PFSK-1 (cell line): Measurements from ENCODE around the gene HPCA.

Experiments
- FOXP2 ChIP-seq: optimal IDR thresholded peaks from 2 replicates; pipeline ENCODE3; 2011; ENCODE audit warnings: borderline replicate concordance, control low read depth, inconsistent platforms; ENCODE audit not compliant: insufficient read depth; ENCODE audit errors: extremely low read length, extremely low read depth
- POLR2AphosphoS5 ChIP-seq: IDR thresholded peaks from 2 replicates; pipeline ENCODE4 v1.6.1; 2012; ENCODE audit warnings: low read depth, mild to moderate bottlenecking, control low read depth, low read length, moderate library complexity
- SIN3A ChIP-seq: IDR thresholded peaks from 2 replicates; pipeline ENCODE4 v1.6.1; 2012; ENCODE audit warnings: mild to moderate bottlenecking, low read length, moderate library complexity, borderline replicate concordance; ENCODE audit not compliant: insufficient read depth
- TAF1 ChIP-seq: IDR thresholded peaks from 2 replicates; pipeline ENCODE4 v1.6.1; 2012; ENCODE audit warnings: low read length, control low read depth, borderline replicate concordance; ENCODE audit not compliant: insufficient read depth
- TF ChIP-seq, protein P1 (sequence below), 2 experiments: IDR thresholded peaks; 2 replicates each; pipeline versions ENCODE4 v1.6.1 to v1.8.0; 2011 to 2012; ENCODE audit warnings: low read depth in 2 of 2, low read length in 2 of 2, control low read depth in 1 of 2, inconsistent platforms in 1 of 2, mild to moderate bottlenecking in 1 of 2, moderate library complexity in 1 of 2; ENCODE audit not compliant: insufficient read depth in 1 of 2

The HPCA gene

DNA sequence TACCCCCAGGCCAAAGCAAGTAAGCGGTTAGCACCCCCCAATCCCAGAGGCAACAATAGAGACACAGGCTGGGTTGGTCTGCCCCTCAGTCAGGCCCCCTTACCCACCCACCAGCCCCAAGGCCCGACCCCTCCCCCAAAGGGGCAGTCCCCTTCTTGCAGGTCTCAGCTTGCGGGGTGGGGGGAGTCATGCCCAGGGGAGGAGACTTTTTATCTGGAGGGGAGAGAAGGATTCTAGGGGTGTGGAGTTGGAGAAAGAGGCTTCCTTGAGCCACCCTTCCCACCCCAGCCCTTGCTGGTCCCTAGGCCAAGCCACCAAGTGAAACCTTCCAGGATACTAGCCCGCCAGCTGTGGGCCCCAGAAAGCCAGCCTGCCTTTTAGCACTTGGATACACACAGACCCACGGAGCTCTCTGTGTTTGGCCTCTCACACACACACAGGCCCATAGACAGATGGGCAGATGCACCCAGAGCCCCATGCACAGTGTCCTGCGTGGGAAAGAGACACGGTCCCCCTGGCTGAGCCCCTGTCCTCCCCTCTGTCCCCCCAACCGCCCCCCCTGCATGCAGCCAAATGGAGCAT is 7.8 kb downstream of the HPCA start:
- TF ChIP-seq FOXP2 (no peak), TAF1 (no peak), SIN3A (no peak), POLR2AphosphoS5 (no peak)
- TF ChIP-seq, protein P1, sequence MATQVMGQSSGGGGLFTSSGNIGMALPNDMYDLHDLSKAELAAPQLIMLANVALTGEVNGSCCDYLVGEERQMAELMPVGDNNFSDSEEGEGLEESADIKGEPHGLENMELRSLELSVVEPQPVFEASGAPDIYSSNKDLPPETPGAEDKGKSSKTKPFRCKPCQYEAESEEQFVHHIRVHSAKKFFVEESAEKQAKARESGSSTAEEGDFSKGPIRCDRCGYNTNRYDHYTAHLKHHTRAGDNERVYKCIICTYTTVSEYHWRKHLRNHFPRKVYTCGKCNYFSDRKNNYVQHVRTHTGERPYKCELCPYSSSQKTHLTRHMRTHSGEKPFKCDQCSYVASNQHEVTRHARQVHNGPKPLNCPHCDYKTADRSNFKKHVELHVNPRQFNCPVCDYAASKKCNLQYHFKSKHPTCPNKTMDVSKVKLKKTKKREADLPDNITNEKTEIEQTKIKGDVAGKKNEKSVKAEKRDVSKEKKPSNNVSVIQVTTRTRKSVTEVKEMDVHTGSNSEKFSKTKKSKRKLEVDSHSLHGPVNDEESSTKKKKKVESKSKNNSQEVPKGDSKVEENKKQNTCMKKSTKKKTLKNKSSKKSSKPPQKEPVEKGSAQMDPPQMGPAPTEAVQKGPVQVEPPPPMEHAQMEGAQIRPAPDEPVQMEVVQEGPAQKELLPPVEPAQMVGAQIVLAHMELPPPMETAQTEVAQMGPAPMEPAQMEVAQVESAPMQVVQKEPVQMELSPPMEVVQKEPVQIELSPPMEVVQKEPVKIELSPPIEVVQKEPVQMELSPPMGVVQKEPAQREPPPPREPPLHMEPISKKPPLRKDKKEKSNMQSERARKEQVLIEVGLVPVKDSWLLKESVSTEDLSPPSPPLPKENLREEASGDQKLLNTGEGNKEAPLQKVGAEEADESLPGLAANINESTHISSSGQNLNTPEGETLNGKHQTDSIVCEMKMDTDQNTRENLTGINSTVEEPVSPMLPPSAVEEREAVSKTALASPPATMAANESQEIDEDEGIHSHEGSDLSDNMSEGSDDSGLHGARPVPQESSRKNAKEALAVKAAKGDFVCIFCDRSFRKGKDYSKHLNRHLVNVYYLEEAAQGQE (IDR thresholded peaks at IDR 0.05; ENCODE audit: insufficient read depth in 1 of 2, low read depth in 2 of 2, low read length in 2 of 2) = no peak

- TF ChIP-seq FOXP2 (no peak), TAF1 (no peak), SIN3A (no peak), POLR2AphosphoS5 (no peak)
- TF ChIP-seq, protein P1 (IDR thresholded peaks at IDR 0.05; ENCODE audit: insufficient read depth in 1 of 2, low read depth in 2 of 2, low read length in 2 of 2) = no peak
Measured at GRCh38 chr1:32894681-32895080, 8.4 kb downstream of the HPCA start.

GRCh38 chr1:32895325-32896215 is 9.3 kb downstream of the HPCA start:
- TF ChIP-seq FOXP2 (no peak), SIN3A (no peak), POLR2AphosphoS5 (no peak), TAF1 (no peak)
- TF ChIP-seq, protein P1 (IDR thresholded peaks at IDR 0.05; ENCODE audit: insufficient read depth in 1 of 2, low read depth in 2 of 2, low read length in 2 of 2) = no peak

GRCh38 chr1:32896451-32896850 is 10.2 kb downstream of the HPCA start:
- TF ChIP-seq FOXP2 (no peak), TAF1 (no peak), POLR2AphosphoS5 (no peak)
- TF ChIP-seq, protein P1 (IDR thresholded peaks at IDR 0.05; ENCODE audit: insufficient read depth in 1 of 2, low read depth in 2 of 2, low read length in 2 of 2) = no peak
